Brain microvascular endothelial cell (primary cell): ENCODE measurements around the gene MYMK.

ENCODE experiments used
- DNase-seq: peaks from one replicate; pipeline ENCODE4 v3.0.0-alpha.2; 2020
- H3K27ac ChIP-seq: fragments of 250-450 bp; sonication (Bioruptor Pico); 2 replicates; pipeline ENCODE4 v1.5.1; 2020; ENCODE audit warnings: mild to moderate bottlenecking, moderate library complexity
- H3K27me3 ChIP-seq: fragments of 250-450 bp; sonication (Bioruptor Pico); replicated peaks from 2 replicates; pipeline ENCODE4 v1.5.1; 2020; ENCODE audit warnings: mild to moderate bottlenecking
- H3K36me3 ChIP-seq: fragments of 250-450 bp; sonication (Bioruptor Pico); replicated peaks from 2 replicates; pipeline ENCODE4 v1.5.1; 2020; ENCODE audit warnings: mild to moderate bottlenecking
- H3K4me3 ChIP-seq: 2 replicates; pipeline ENCODE4 v1.5.1; 2011; ENCODE audit warnings: low read depth, mild to moderate bottlenecking, control low read depth, low read length, moderate library complexity
- in situ Hi-C: cut with HindIII; loops from 2 replicates; pipeline ENCODE4 v1.10.0; 2017; ENCODE audit warnings: low sequenced_read_pairs, low pct_ligation_motif_present
- TF ChIP-seq, protein P1 (sequence below): IDR thresholded peaks from 2 replicates; pipeline ENCODE4 v1.5.1; 2011; ENCODE audit warnings: low read depth, mild to moderate bottlenecking, moderate library complexity, low read length, control low read depth, inconsistent platforms; ENCODE audit errors: missing control alignments

The MYMK gene

DNA sequence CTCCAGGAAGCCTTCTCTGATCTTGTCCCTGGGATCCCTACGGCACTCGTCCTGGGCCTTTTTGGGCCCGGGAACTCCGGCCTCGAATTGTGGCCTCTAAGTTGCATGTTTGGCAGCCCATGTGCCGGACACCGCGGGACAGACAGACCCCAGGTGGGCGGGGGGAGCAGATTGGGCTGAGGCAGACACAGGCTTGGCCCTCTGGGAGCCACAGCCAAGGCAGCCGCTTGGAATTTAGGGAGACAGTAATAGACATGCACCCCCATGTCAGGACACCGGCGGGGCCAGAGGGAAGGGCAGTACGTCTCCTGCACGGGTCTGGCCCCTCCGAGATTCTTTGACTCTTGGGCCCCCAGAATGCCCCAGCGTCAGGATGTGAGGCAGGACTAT lies 45.9 kb upstream of the MYMK start:
- Histone ChIP-seq H3K36me3 (no peaks in the 10 kb centered on the region), H3K4me3 (no peak overlapping the region), H3K27ac (no peak overlapping the region), H3K27me3 (no peaks in the 10 kb centered on the region)
- in situ Hi-C loops = no loop called here
- no peak for DNase-seq
- TF ChIP-seq, protein P1, sequence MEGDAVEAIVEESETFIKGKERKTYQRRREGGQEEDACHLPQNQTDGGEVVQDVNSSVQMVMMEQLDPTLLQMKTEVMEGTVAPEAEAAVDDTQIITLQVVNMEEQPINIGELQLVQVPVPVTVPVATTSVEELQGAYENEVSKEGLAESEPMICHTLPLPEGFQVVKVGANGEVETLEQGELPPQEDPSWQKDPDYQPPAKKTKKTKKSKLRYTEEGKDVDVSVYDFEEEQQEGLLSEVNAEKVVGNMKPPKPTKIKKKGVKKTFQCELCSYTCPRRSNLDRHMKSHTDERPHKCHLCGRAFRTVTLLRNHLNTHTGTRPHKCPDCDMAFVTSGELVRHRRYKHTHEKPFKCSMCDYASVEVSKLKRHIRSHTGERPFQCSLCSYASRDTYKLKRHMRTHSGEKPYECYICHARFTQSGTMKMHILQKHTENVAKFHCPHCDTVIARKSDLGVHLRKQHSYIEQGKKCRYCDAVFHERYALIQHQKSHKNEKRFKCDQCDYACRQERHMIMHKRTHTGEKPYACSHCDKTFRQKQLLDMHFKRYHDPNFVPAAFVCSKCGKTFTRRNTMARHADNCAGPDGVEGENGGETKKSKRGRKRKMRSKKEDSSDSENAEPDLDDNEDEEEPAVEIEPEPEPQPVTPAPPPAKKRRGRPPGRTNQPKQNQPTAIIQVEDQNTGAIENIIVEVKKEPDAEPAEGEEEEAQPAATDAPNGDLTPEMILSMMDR = no peak

DNA sequence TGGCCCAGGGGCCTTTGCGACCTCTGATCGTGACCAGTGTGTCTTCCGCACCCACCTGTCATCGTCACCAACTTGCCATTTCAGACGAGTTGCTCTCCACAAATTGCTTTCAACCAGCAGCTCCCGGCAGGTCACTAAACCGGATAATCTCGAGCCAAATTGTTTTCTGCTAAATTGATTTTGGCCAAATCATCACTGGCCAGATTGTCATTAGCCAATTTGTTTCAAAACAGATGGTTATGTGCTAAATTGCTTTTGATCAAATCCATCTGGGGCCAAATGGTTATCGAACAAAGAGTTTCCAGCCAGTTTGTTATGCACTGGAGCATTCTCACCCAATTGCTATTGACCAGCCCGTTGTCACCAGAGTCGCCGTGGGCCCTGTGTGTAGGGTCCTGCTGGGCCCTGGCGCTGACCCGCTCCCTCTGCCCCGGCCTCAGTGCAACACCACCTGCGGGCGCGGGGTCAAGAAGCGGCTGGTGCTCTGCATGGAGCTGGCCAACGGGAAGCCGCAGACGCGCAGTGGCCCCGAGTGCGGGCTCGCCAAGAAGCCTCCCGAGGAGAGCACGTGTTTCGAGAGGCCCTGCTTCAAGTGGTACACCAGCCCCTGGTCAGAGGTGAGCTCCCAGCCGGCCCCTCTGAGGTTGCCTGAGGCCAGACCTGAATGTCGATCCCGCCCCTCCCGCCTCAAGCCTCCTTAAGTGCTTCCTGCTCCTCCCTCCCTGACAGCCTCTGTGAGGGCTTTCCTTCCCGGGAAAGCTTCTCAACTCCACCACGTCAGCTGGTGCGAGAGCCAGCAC lies 45.3 kb upstream of the MYMK start:
- TF ChIP-seq, protein P1 = no peak
- no peaks in the 10 kb centered on the region for H3K27me3 ChIP-seq
- in situ Hi-C loops = no loop called here

DNA sequence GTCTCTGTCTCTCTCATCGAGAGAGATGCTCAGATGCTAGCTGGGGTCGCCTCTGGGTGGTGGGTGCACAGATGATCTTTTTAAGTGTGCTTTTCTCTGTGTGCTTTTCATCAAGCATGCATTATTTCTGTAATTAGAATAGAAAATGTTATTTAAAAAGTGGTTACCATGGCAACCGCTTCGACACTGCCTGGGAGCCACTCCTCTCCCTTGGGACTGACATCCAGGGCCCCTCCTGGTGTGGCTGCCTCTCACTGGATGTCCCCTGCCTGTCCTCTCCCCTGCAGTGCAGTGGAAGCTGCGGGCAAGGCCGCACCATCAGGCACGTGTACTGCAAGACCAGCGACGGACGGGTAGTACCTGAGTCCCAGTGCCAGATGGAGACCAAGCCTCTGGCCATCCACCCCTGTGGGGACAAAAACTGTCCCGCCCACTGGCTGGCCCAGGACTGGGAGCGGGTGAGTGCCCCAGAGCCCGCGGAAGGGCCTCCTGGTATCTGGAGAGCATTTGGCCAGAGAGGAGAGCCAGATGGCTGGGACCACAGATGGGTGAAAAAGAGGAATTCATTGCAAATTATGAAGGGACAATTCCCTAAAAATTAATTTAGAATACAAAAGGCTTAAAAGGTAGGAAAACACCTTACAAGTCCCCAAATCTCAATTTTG lies 44.5 kb upstream of the MYMK start:
- no peak overlapping the region for H3K4me3 ChIP-seq
- in situ Hi-C loops = no loop called here
- TF ChIP-seq, protein P1 = no peak

More for the DNA sequence above, 45.3 kb upstream of the MYMK start:
- H3K27ac ChIP-seq = no peak overlapping the region
- H3K36me3 ChIP-seq = no peaks in the 10 kb centered on the region
- no peak overlapping the region for H3K4me3 ChIP-seq
- no peak for DNase-seq

DNA sequence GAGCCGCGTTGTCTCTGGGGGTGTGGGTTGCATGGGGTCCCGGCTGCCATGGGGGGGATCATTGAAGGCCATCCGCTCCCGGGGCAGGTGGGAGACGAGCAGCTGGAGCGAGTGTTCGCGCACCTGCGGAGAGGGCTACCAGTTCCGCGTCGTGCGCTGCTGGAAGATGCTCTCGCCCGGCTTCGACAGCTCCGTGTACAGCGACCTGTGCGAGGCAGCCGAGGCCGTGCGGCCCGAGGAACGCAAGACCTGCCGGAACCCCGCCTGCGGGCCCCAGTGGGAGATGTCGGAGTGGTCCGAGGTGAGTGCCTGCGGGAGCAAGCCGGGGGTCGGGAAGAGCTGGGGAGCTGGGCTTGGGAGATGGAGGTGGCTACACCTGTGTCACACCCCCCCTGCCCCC lies 43.4 kb upstream of the MYMK start:
- H3K27me3 ChIP-seq = peaks cover 2% of the 10 kb centered on the region
- no peak for DNase-seq
- TF ChIP-seq, protein P1 = no peak
- no peak overlapping the region for H3K27ac ChIP-seq
- no peaks in the 10 kb centered on the region for H3K36me3 ChIP-seq
- in situ Hi-C loops = no loop called here
- no peak overlapping the region for H3K4me3 ChIP-seq

More for the DNA sequence above, 44.5 kb upstream of the MYMK start:
- H3K27ac ChIP-seq = no peak overlapping the region
- peaks cover 2% of the 10 kb centered on the region for H3K27me3 ChIP-seq
- DNase-seq = no peak
- no peaks in the 10 kb centered on the region for H3K36me3 ChIP-seq

DNA sequence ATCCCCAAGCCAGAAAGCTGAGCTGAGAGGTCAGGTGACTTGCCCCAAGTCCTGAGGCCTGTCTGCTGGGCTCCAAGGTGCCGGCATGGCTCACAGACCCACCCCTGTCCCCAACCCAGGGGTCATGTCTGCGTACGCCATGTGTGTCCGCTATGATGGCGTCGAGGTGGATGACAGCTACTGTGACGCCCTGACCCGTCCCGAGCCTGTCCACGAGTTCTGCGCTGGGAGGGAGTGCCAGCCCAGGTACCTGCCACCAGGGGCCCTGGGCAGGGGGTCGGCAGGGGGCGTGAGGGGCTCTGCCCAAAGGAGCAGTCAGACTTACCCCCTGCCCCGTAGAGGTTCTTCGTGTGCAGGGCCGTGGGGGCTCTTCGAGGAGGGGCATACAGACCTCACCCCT lies 42.1 kb upstream of the MYMK start:
- TF ChIP-seq, protein P1 = no peak
- H3K36me3 ChIP-seq = no peaks in the 10 kb centered on the region
- H3K4me3 ChIP-seq = no peak overlapping the region
- in situ Hi-C loops = no loop called here
- H3K27ac ChIP-seq = no peak overlapping the region
- DNase-seq = no peak
- H3K27me3 ChIP-seq = peaks cover 4% of the 10 kb centered on the region
